KMS-11 (cell line): ENCODE measurements around the gene FEN1.

Source experiments
- H2AFZ ChIP-seq: fragments of 200-600 bp; sonication (generic); 2 replicates; pipeline ENCODE4 v1.6.1; 2016; ENCODE audit warnings: antibody characterized with exemption, mixed run types, low read depth
- H3K27ac ChIP-seq: fragments of 200-600 bp; sonication (generic); 2 replicates; pipeline ENCODE4 v1.6.1; 2016; ENCODE audit warnings: mild to moderate bottlenecking, mixed run types
- H3K27me3 ChIP-seq: fragments of 200-600 bp; sonication (generic); 2 replicates; pipeline ENCODE4 v1.6.1; 2017; ENCODE audit warnings: mild to moderate bottlenecking, low read depth, mixed run types, moderate library complexity; ENCODE audit not compliant: insufficient read depth
- H3K36me3 ChIP-seq: fragments of 200-600 bp; sonication (generic); 2 replicates; pipeline ENCODE4 v1.6.1; 2017; ENCODE audit warnings: mild to moderate bottlenecking, mixed run types; ENCODE audit not compliant: insufficient read depth
- H3K4me1 ChIP-seq: fragments of 200-600 bp; sonication (generic); 2 replicates; pipeline ENCODE4 v1.6.1; 2016; ENCODE audit warnings: mild to moderate bottlenecking, low read depth, mixed run types; ENCODE audit not compliant: poor library complexity, severe bottlenecking
- H3K4me2 ChIP-seq: fragments of 200-600 bp; sonication (generic); 2 replicates; pipeline ENCODE4 v1.7.0; 2016; ENCODE audit warnings: mild to moderate bottlenecking, mixed run types
- H3K4me3 ChIP-seq: fragments of 200-600 bp; sonication (generic); IDR thresholded peaks from 2 replicates; pipeline ENCODE4 v1.6.1; 2017; ENCODE audit warnings: low read depth, low read length, mixed read lengths; ENCODE audit not compliant: insufficient read depth
- H3K79me2 ChIP-seq: fragments of 200-600 bp; sonication (generic); 2 replicates; pipeline ENCODE4 v1.6.1; 2016; ENCODE audit warnings: low read depth, mixed run types; ENCODE audit not compliant: insufficient read depth
- H3K9ac ChIP-seq: fragments of 200-600 bp; sonication (generic); 2 replicates; pipeline ENCODE4 v1.6.1; 2016; ENCODE audit warnings: mild to moderate bottlenecking, mixed run types
- H4K20me1 ChIP-seq: fragments of 200-600 bp; sonication (generic); 2 replicates; pipeline ENCODE4 v1.6.1; 2016; ENCODE audit warnings: mild to moderate bottlenecking, mixed run types; ENCODE audit not compliant: insufficient read depth
- TF ChIP-seq, protein P1 (sequence below): fragments of 200-600 bp; sonication (generic); conservative IDR thresholded peaks from 2 replicates; pipeline ENCODE4 v1.6.1; 2017; ENCODE audit warnings: low read depth, mild to moderate bottlenecking, antibody characterized with exemption, low read length, moderate library complexity, mixed read lengths

Gene FEN1

GRCh38 chr11:61782841-61783240 lies 9.9 kb upstream of the FEN1 start:
- no peak overlapping the region for H3K4me2 ChIP-seq
- H3K27ac ChIP-seq: no peak overlapping the region
- no peaks in the 10 kb centered on the region for H3K4me1 ChIP-seq
- H3K27me3 ChIP-seq: no peaks in the 10 kb centered on the region
- no peaks in the 10 kb centered on the region for H4K20me1 ChIP-seq
- H3K79me2 ChIP-seq: no peaks in the 10 kb centered on the region
- no peak overlapping the region for H3K9ac ChIP-seq
- no peak overlapping the region for H2AFZ ChIP-seq
- no peak overlapping the region for H3K4me3 ChIP-seq
- TF ChIP-seq, protein P1, sequence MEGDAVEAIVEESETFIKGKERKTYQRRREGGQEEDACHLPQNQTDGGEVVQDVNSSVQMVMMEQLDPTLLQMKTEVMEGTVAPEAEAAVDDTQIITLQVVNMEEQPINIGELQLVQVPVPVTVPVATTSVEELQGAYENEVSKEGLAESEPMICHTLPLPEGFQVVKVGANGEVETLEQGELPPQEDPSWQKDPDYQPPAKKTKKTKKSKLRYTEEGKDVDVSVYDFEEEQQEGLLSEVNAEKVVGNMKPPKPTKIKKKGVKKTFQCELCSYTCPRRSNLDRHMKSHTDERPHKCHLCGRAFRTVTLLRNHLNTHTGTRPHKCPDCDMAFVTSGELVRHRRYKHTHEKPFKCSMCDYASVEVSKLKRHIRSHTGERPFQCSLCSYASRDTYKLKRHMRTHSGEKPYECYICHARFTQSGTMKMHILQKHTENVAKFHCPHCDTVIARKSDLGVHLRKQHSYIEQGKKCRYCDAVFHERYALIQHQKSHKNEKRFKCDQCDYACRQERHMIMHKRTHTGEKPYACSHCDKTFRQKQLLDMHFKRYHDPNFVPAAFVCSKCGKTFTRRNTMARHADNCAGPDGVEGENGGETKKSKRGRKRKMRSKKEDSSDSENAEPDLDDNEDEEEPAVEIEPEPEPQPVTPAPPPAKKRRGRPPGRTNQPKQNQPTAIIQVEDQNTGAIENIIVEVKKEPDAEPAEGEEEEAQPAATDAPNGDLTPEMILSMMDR: no peak
- no peaks in the 10 kb centered on the region for H3K36me3 ChIP-seq

- TF ChIP-seq, protein P1: no peak
- Histone ChIP-seq H2AFZ (no peak overlapping the region), H3K4me3 (no peak overlapping the region), H3K27me3 (no peaks in the 10 kb centered on the region), H3K79me2 (no peaks in the 10 kb centered on the region), H4K20me1 (no peaks in the 10 kb centered on the region), H3K27ac (no peak overlapping the region), H3K36me3 (peaks cover 2% of the 10 kb centered on the region; the same call in 1 of the 2 replicates), H3K4me2 (no peak overlapping the region), H3K9ac (no peak overlapping the region), H3K4me1 (no peaks in the 10 kb centered on the region)
These were observed 8.8 kb upstream of the FEN1 start for GRCh38 chr11:61783717-61784505.

GRCh38 chr11:61784506-61784805 lies 8.3 kb upstream of the FEN1 start:
- no peak overlapping the region for H3K9ac ChIP-seq
- TF ChIP-seq, protein P1: no peak

DNA sequence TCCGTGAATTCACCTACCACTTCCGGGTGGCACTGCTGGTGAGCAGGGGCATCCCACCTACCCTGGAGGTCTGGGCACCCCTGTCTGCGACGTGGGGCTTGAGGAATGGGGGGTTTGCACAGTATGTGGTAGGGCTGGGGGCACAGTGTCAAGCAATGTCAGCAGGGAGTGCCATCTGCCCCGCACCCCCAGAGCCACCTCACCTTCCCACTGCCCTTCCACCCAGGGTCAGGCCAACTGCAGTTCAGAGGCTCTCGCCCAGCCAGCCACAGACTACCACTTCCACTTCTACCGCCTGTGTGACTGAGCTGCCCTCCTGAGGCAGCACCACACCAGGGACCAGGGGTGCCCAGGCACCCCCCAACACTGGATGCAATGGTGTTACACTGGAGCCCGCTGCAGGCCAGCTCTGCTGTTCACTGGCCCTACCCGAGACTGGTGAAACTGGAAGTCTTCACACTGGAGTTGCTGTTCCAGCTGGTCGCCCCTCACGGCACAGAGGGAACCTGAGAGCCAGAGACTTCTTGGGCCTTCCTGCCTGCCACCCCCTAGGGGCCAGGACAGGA lies 6.8 kb upstream of the FEN1 start:
- Histone ChIP-seq H3K4me1 (no peaks in the 10 kb centered on the region), H3K4me2 (no peak overlapping the region), H2AFZ (no peak overlapping the region), H3K27ac (no peak overlapping the region), H3K36me3 (peaks cover 6% of the 10 kb centered on the region; the same call in 1 of the 2 replicates), H3K79me2 (peaks cover 12% of the 10 kb centered on the region), H3K9ac (no peak overlapping the region), H3K27me3 (no peaks in the 10 kb centered on the region), H3K4me3 (no peak overlapping the region), H4K20me1 (no peaks in the 10 kb centered on the region)
- TF ChIP-seq, protein P1: no peak

More at GRCh38 chr11:61784506-61784805, 8.3 kb upstream of the FEN1 start:
- Histone ChIP-seq H3K27ac (no peak overlapping the region), H4K20me1 (no peaks in the 10 kb centered on the region), H3K4me3 (no peak overlapping the region), H3K4me1 (no peaks in the 10 kb centered on the region), H2AFZ (no peak overlapping the region), H3K27me3 (no peaks in the 10 kb centered on the region), H3K79me2 (no peaks in the 10 kb centered on the region), H3K36me3 (peaks cover 6% of the 10 kb centered on the region; the same call in 1 of the 2 replicates), H3K4me2 (no peak overlapping the region)
